ENCODE results near the gene TMEM108. TPM values are rescaled to one million over a fixed set of nuclear protein-coding genes. Genes with fewer than 3 reads are reported as not detected.

TMEM108 gene
- polyA plus RNA-seq, 1 experiment, result 0.63 TPM

DNA sequence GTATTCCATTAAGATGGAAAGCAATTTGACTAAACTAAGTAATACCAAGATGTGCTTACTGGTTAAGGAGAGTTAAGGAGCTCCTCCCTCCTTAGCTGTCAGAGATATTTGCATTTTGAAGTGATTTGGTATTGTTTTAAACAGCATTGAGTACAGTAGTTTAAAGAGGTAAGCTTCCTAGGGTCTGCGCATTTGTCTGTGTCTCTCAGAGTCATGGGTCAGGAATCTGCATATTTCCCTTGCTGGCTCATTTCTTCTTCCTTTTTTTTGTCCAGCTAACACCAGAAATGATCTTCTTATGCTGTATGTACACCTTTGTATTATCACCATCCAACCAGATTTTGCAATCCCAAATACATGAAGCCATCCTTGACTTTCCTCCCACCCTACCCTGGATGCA lies 198.7 kb downstream of the TMEM108 start:
- POLR2A ChIA-PET, result no interaction called here
- Histone ChIP-seq H3K27me3 (ENCODE audit: control insufficient read depth, insufficient read depth, low read length) (no peaks in the 10 kb centered on the region), H3K9me3 (ENCODE audit: control insufficient read depth, insufficient read depth, low read length) (no peaks in the 10 kb centered on the region), H3K27ac (ENCODE audit: low read depth, low read length) (no peak overlapping the region), H3K4me3 (ENCODE audit: low read depth, low read length) (no peak overlapping the region)
- CTCF ChIA-PET, result interaction anchor here (0.6 to 1.5 kb wide), 2 partner anchors 123 to 196 kb away, joined by 5 to 15 read pairs; no protein-coding TSS in a partner anchor
- DNase-seq (ENCODE audit: low read depth, low spot score), result no peak
- TF ChIP-seq CTCF (IDR thresholded peaks at IDR 0.05; ENCODE audit: low read depth, low read length), result no peak

DNA sequence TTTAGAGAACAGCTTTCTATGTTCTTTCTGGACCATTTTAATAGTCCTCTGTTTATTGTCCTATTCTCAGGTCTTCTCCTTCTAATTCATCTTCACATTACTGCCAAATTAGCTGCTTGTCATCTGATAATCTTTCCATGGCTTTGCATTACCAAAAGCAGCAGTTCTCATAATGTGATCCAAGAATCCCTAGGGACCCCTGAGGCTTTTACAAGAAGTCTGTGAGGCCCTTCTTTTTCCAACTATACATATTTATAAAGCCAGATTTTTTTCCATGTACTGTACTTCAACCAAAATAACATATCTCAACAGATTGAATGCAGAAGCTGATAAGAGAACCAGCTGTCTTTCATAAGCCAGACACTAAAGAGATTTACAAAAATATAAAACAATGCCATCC lies 199.2 kb downstream of the TMEM108 start:
- Histone ChIP-seq H3K9me3 (ENCODE audit: control insufficient read depth, insufficient read depth, low read length) (no peaks in the 10 kb centered on the region), H3K27me3 (ENCODE audit: control insufficient read depth, insufficient read depth, low read length) (no peaks in the 10 kb centered on the region), H3K4me3 (ENCODE audit: low read depth, low read length) (no peak overlapping the region), H3K27ac (ENCODE audit: low read depth, low read length) (no peak overlapping the region)
- no peak for DNase-seq (ENCODE audit: low read depth, low spot score)
- POLR2A ChIA-PET, result no interaction called here
- CTCF ChIA-PET, result interaction anchor here (1.5 kb wide), 1 partner anchor 196 kb away, joined by 5 read pairs; no protein-coding TSS in a partner anchor
- TF ChIP-seq CTCF (IDR thresholded peaks at IDR 0.05; ENCODE audit: low read depth, low read length), result no peak

GRCh38 chr3:133238015-133238414 lies 199.8 kb downstream of the TMEM108 start:
- ChIA-PET POLR2A (no interaction called here), CTCF (interaction anchor here (1.5 kb wide), 1 partner anchor 197 kb away, joined by 5 read pairs; no protein-coding TSS in a partner anchor)
- H3K27me3 ChIP-seq (ENCODE audit: control insufficient read depth, insufficient read depth, low read length), result no peaks in the 10 kb centered on the region
- DNase-seq (ENCODE audit: low read depth, low spot score), result no peak
- no peak overlapping the region for H3K27ac ChIP-seq (ENCODE audit: low read depth, low read length)
- no peaks in the 10 kb centered on the region for H3K9me3 ChIP-seq (ENCODE audit: control insufficient read depth, insufficient read depth, low read length)
- no peak for TF ChIP-seq CTCF (IDR thresholded peaks at IDR 0.05; ENCODE audit: low read depth, low read length)
- no peak overlapping the region for H3K4me3 ChIP-seq (ENCODE audit: low read depth, low read length)

DNA sequence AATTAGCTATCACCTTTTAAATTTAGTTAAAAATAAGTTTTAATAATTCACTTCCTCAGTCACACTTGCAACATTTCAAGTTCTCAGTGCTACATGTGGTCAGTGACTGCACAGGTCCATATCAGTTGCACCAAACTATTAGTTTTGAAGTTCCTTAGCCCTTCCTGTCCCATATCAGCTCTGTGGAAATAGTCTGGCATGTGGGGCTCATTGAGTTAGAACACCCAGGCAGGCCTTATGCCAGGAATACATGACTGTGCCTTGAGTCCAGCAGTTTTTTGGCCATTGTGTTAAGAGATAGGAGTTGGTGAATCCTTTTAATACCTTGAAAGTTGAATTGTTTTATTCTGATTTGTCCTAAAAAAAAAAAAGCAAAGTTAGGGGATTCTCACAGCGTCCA lies 207.9 kb downstream of the TMEM108 start:
- Histone ChIP-seq H3K27ac (ENCODE audit: low read depth, low read length) (no peak overlapping the region), H3K9me3 (ENCODE audit: control insufficient read depth, insufficient read depth, low read length) (no peaks in the 10 kb centered on the region), H3K4me3 (ENCODE audit: low read depth, low read length) (no peak overlapping the region), H3K27me3 (ENCODE audit: control insufficient read depth, insufficient read depth, low read length) (no peaks in the 10 kb centered on the region)
- POLR2A ChIA-PET, result no interaction called here
- CTCF ChIA-PET, result no interaction called here
- no peak for TF ChIP-seq CTCF (IDR thresholded peaks at IDR 0.05; ENCODE audit: low read depth, low read length)
- no peak for DNase-seq (ENCODE audit: low read depth, low spot score)

- H3K27me3 ChIP-seq (ENCODE audit: control insufficient read depth, insufficient read depth, low read length), result no peaks in the 10 kb centered on the region
- POLR2A ChIA-PET, result no interaction called here
- H3K27ac ChIP-seq (ENCODE audit: low read depth, low read length), result no peak overlapping the region
- no peak for TF ChIP-seq CTCF (IDR thresholded peaks at IDR 0.05; ENCODE audit: low read depth, low read length)
- no peak for DNase-seq (ENCODE audit: low read depth, low spot score)
- no peaks in the 10 kb centered on the region for H3K9me3 ChIP-seq (ENCODE audit: control insufficient read depth, insufficient read depth, low read length)
- no peak overlapping the region for H3K4me3 ChIP-seq (ENCODE audit: low read depth, low read length)
- CTCF ChIA-PET, result no interaction called here
Measured at GRCh38 chr3:133246773-133247172, 208.6 kb downstream of the TMEM108 start.
